GM12801 (cell line): Measurements from ENCODE around the gene CASP12.

Experiments
- TF ChIP-seq, protein P1 (sequence below): IDR thresholded peaks from one replicate; pipeline ENCODE4 v1.5.1; 2011; ENCODE audit warnings: control low read depth; ENCODE audit not compliant: insufficient read length; ENCODE audit errors: extremely low read depth

Gene CASP12

DNA sequence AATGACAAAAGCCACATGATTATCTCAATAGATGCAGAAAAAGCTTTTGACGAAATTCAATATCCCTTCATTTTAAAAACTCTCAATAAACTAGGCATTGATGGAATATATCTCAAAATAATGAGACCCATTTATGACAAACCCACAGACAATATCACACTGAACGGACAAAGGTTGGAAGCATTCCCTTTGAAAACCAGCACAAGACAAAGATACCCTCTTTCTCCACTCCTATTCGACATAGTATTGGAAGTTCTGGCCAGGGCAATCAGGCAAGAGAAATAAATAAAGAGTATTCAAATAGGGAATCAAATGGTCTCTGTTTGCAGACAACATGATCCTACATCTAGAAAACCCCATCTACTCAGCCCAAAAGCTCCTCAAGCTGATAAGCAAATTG, 52.0 kb downstream of the CASP12 start:
- TF ChIP-seq, protein P1, sequence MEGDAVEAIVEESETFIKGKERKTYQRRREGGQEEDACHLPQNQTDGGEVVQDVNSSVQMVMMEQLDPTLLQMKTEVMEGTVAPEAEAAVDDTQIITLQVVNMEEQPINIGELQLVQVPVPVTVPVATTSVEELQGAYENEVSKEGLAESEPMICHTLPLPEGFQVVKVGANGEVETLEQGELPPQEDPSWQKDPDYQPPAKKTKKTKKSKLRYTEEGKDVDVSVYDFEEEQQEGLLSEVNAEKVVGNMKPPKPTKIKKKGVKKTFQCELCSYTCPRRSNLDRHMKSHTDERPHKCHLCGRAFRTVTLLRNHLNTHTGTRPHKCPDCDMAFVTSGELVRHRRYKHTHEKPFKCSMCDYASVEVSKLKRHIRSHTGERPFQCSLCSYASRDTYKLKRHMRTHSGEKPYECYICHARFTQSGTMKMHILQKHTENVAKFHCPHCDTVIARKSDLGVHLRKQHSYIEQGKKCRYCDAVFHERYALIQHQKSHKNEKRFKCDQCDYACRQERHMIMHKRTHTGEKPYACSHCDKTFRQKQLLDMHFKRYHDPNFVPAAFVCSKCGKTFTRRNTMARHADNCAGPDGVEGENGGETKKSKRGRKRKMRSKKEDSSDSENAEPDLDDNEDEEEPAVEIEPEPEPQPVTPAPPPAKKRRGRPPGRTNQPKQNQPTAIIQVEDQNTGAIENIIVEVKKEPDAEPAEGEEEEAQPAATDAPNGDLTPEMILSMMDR = no peak

DNA sequence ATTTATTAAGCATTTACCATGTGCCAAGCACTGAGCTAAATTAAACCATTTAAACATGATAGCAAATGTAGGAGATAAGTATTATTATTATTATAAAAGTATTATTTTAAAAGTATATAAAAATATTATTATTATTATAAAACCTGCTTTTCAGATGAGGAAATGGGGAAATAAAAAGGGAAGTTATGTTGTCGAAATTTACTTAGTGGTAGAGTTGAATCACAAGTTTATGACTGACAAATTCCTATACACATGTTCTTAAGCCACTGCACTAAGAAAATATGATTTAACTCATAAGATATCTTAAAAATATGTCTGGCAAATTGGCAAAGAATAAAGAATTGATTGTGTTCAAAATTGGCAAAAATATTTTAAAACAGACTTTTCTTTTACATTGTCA, 53.8 kb downstream of the CASP12 start:
- TF ChIP-seq, protein P1 = no peak

DNA sequence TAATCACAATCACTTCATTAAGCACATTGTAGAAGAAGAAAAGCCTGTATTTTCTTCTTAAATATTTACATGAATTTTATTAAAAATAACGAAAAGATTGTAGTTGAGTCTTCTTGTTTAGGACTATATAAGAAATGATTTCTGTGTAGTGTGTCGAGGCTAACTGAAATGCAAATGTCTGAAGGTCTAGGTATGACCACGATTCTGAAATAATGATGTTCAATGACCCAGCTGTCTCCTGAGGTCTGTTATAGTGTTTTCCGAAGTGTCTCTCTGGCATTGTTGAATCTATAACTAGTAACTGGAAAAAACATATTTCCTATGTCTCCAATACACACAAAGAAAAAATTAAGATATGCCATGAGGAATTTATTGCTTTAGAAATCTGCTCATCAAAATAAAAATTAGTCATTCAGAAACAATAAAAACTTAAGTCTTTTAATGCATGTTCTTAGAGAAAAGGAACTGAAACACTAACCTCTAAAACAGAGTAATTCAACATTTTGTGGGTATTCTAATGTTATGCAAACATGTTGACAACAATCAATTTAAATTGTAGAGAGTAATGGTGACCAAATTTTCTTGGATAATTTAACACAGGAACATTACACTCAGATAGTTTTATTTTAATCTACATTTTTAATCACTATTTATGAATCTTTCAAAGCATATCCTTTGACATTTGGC, 55.0 kb downstream of the CASP12 start:
- TF ChIP-seq, protein P1 = no peak

DNA sequence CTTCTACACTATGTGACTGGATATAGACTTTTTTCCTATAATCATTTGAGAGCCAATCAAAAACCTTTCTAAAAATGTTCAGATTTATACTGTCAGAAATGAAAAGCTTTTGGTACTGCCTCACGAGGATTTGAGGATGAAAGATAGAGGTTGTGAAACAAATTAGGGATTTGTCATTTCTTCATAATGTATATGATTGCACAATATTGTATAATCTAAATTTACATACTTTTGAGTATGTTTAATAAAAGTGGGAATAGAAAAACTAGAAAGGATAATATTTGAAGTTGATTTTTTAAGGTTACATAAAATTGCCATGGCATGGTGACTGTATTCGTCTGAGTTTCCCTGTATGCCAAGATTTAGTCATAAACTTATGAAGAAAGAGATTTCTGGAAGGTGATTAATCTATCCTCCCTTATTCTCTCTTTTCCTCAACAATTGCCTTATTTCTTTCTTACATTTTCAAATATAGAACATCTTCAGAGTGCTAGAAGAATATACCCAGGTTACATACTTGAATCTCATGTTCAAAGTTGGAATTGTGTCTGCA, 56.2 kb downstream of the CASP12 start:
- TF ChIP-seq, protein P1 = no peak

DNA sequence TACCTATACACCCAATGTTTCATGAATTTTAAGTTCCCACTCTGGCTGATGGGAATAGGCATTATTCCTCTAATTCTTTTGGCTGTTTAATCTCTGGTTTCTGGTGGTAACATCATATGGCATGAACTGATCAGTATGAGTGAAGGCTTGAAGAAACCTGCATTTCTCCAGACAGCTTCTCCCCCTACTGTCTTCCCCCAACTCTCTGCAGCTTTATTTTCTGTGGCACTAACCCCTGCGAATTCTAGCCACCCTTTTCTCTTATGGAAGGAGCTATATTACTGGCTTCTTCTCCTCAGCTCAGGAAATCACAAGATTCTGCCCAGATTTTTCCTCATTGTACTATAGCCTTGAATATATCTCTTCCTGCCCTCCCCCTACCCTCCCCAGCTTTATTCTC, 57.1 kb downstream of the CASP12 start:
- TF ChIP-seq, protein P1 = no peak

DNA sequence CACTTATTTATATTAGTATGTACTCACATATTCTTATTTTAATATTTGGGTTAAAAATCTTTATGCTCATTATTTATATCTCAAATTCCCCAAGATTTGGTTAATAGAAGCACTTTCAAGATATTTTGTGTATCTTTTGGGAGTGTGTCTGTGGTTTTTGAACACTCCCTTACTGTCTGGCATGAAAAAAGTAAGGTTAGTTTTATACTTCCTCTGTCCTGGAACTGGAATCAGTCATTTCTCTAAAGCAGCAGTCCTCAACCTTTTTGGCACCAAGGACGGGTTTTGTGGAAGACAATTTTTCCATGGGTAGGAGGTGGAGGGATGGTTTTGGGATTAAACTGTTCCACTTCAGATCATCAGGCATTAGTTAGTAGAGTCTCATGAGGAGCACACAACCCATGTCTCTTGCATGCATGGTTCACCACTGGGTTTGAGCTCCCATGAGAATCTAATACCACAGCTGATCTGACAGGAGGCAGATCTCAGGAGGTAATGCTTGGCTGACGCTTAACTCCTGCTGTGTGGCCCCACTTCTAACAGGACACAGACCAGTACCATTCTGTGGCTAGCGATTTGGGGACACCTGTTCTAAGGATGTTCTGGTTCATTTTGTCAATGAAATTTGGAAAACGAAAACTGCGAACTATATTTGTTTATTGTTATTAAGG, 60.2 kb downstream of the CASP12 start:
- TF ChIP-seq, protein P1 = no peak

DNA sequence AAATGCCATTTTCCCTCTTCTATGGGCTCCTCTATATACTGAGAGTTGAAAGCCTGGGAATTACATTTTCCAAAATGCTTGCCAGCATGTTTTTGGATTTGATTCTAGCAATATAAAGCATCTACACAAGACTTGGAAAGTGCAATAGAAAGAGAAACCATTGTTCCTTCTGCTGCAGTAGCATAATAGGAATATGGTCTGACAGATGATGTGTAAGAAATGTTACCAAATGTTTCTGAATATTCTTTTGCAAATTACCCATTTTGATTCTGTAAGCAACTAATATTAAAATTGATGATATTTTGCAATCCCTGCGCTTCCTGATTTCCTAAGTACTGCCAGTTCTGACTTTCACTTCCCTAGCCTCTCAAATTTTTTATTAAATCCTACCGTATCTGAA, 61.6 kb downstream of the CASP12 start:
- TF ChIP-seq, protein P1 = no peak
